Right lobe of liver (tissue), 6 donors: ENCODE measurements around the gene RPL7L1. TPM values are rescaled to one million over a fixed set of nuclear protein-coding genes. Genes with fewer than 3 reads are reported as not detected.

Experiments
- ATAC-seq, 4 donors: fragments of 200-7000 bp; cut with Tn5 transposase; one replicate each; pipeline ENCODE4 v1.9.1; 2020; ENCODE audit warnings: mild to moderate bottlenecking in 4 of 4, moderate library complexity in 4 of 4
- DNase-seq, 3 donors: peaks; one replicate each; pipeline ENCODE4 v3.0.0-alpha.2; 2020
- H3K27ac ChIP-seq, 3 donors: fragments of 200-600 bp; one replicate each; pipeline ENCODE4 v1.8.0; 2022
- H3K27me3 ChIP-seq, 2 donors: fragments of 200-600 bp; one replicate each; pipeline ENCODE4 v1.8.0; 2022
- H3K36me3 ChIP-seq, 4 donors: fragments of 200-600 bp; sonication (generic) in 1 of 4; one replicate each; pipeline versions ENCODE4 v1.5.1 to v1.8.0; 2017 to 2022; ENCODE audit warnings: control low read depth in 1 of 4
- H3K4me1 ChIP-seq, 4 donors: fragments of 200-600 bp; sonication (generic) in 1 of 4; one replicate each; pipeline versions ENCODE4 v1.5.1 to v1.8.0; 2017 to 2022; ENCODE audit warnings: control low read depth in 1 of 4
- H3K4me3 ChIP-seq, 3 donors: fragments of 200-600 bp; one replicate each; pipeline ENCODE4 v1.8.0; 2022
- H3K9me3 ChIP-seq, 4 donors: fragments of 200-600 bp; sonication (generic) in 1 of 4; one replicate each; pipeline versions ENCODE4 v1.5.1 to v1.8.0; 2017 to 2022; ENCODE audit warnings: control low read depth in 1 of 4
- POLR2A ChIP-seq: fragments of 450-650 bp; IDR thresholded peaks from one replicate; pipeline ENCODE4 v1.6.1; 2017; ENCODE audit warnings: antibody characterized with exemption, mild to moderate bottlenecking
- WGBS: methylation state at CpG from one replicate; pipeline ENCODE4 v1.1.6; 2018; ENCODE audit warnings: low coverage, low lambda C conversion rate; ENCODE audit not compliant: insufficient coverage; ENCODE audit errors: missing lambda C conversion rate; 5-methylcytosine and 5-hydroxymethylcytosine counted together
- intact Hi-C, 2 donors: fragments of 100-400 bp; cut with DNase I; formaldehyde crosslinking; loops; one replicate each; pipeline versions ENCODE4 v1.11.2 to v1.14.1; 2022
- total RNA-seq, 6 experiments: library from RNA; depleted of rRNA in 2 of 6; stranded (reverse); fragments of >200 nt in 2 of 6; fragmentation: NEBNext Ultra II Directional in 3 of 6; extraction: Animal tissue kit (Norgen Biotek cat#: 25700) in 3 of 6; gene quantifications; one replicate each; pipeline versions ENCODE4 v1.1.0 to v1.2.4, GENCODE V29; 2016 to 2023
- TF ChIP-seq, protein P1 (sequence below), 4 donors: fragments of 200-600 bp in 3 of 4; fragments of 450-650 bp in 1 of 4; IDR thresholded peaks; one replicate each; pipeline versions ENCODE4 v1.5.1 to v1.8.0; 2016 to 2022; ENCODE audit warnings: antibody characterized with exemption in 4 of 4, mild to moderate bottlenecking in 2 of 4
- donor health status: DM: no; HTN: yes; CAD: no.
- donor health status: DM: no; HTN: no; CAD: no.
- donor health status: DM: no; HTN: no; CAD: no.
- donor health status: DM: no; HTN: yes; CAD: no.
- donor health status: DM: no; HTN: yes; CAD: no.

Gene RPL7L1
- total RNA-seq, 6 experiments from 2014 or later: 36.6 to 114 (median 44.2) TPM

DNA sequence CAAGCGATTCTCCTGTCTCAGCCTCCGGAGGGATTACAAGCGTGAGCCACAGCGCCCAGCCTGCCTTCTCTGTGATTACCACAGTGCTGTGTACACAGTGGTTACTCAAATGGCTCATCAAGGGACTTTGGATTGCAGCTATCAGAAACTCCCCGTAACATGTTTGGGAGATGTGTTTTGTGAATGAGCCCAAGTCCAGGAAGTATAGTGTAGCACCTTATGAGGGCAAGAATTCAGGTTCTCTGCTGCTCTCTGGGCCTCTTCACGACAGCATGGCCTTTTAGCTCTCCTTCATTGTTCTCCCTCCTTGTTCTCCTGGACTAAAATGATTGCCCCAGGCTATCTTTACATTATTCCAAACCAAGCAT, 34.1 kb upstream of the RPL7L1 start:
- peak overlapping the region in 1 of 3 donors; percentile 74 for H3K27ac ChIP-seq
- no peaks in the 10 kb centered on the region for H3K9me3 ChIP-seq
- no peaks in the 10 kb centered on the region for H3K36me3 ChIP-seq
- WGBS: 9% methylated on average over 5 of the region's 6 CpGs
- intact Hi-C loops: no loop called here
- peak; percentile 98 to 99 (median 98) for ATAC-seq
- peak; percentile 59 to 67 (median 60) for DNase-seq
- peaks cover 0 to 5% (median 1%) of the 10 kb centered on the region in 4 donors for H3K4me1 ChIP-seq
- TF ChIP-seq, protein P1, sequence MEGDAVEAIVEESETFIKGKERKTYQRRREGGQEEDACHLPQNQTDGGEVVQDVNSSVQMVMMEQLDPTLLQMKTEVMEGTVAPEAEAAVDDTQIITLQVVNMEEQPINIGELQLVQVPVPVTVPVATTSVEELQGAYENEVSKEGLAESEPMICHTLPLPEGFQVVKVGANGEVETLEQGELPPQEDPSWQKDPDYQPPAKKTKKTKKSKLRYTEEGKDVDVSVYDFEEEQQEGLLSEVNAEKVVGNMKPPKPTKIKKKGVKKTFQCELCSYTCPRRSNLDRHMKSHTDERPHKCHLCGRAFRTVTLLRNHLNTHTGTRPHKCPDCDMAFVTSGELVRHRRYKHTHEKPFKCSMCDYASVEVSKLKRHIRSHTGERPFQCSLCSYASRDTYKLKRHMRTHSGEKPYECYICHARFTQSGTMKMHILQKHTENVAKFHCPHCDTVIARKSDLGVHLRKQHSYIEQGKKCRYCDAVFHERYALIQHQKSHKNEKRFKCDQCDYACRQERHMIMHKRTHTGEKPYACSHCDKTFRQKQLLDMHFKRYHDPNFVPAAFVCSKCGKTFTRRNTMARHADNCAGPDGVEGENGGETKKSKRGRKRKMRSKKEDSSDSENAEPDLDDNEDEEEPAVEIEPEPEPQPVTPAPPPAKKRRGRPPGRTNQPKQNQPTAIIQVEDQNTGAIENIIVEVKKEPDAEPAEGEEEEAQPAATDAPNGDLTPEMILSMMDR (IDR thresholded peaks at IDR 0.05): no peak
- peak; percentile 27 for TF ChIP-seq POLR2A
- H3K27me3 ChIP-seq: no peaks in the 10 kb centered on the region
- no peak overlapping the region for H3K4me3 ChIP-seq

DNA sequence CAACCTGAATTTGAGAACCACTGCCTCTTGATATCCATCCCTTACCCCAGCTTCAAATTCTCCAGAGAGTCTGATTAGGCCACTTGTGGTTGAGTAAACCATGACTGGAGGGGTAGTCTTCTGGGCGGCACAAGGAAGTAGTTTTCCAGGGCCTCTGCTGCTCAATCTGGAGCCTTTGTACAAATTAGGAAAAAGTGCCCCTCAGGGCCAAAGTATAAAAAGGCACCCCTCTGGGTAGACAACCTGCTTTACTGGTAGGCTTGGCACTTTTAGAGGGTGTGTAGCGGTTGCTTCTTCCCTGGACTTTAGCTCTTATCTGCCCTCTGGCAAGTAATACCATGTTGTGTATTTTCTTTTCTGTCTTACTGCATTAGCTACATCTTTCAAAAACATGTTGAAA, 32.9 kb upstream of the RPL7L1 start:
- WGBS: 67% methylated on average over 2 of the region's 2 CpGs
- Histone ChIP-seq H3K4me3 (no peak overlapping the region), H3K27ac (no peak overlapping the region), H3K9me3 (no peaks in the 10 kb centered on the region), H3K4me1 (peaks cover 0 to 5% (median 1%) of the 10 kb centered on the region in 4 donors), H3K36me3 (no peaks in the 10 kb centered on the region), H3K27me3 (no peaks in the 10 kb centered on the region)
- TF ChIP-seq, protein P1 (IDR thresholded peaks at IDR 0.05): no peak
- no peak for TF ChIP-seq POLR2A
- DNase-seq (no peak), ATAC-seq (peak in 2 of 4 donors; percentile 9 to 58)
- intact Hi-C loops: no loop called here

DNA sequence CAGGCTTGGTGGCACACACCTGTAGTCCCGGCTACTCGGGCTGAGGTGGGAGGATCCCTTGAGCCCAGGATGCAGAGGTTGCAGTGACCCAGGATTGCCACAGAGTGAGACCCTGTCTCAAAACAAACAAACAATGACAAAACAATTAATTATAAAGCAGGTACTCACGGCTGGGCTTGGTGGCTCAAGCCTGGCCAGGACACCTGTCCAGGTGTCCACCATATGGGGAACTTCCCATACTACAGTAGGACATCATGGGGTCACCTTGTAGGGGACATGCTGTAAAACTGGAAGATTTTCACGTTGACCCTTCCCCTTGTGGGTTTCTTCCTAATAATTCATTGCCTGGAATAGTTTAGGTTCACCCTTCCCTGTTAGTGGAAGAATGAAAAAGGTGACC, 30.7 kb upstream of the RPL7L1 start:
- H3K9me3 ChIP-seq: no peaks in the 10 kb centered on the region
- H3K27me3 ChIP-seq: no peaks in the 10 kb centered on the region
- no peak for ATAC-seq
- no peak for DNase-seq
- H3K27ac ChIP-seq: no peak overlapping the region
- intact Hi-C loops: no loop called here
- TF ChIP-seq, protein P1 (IDR thresholded peaks at IDR 0.05): no peak
- TF ChIP-seq POLR2A: no peak
- H3K36me3 ChIP-seq: peaks cover 0 to 18% (median 5%) of the 10 kb centered on the region in 4 donors
- no peak overlapping the region for H3K4me3 ChIP-seq
- 91% methylated on average over 3 of the region's 4 CpGs for WGBS
- peaks cover 0 to 5% (median 1%) of the 10 kb centered on the region in 4 donors for H3K4me1 ChIP-seq

DNA sequence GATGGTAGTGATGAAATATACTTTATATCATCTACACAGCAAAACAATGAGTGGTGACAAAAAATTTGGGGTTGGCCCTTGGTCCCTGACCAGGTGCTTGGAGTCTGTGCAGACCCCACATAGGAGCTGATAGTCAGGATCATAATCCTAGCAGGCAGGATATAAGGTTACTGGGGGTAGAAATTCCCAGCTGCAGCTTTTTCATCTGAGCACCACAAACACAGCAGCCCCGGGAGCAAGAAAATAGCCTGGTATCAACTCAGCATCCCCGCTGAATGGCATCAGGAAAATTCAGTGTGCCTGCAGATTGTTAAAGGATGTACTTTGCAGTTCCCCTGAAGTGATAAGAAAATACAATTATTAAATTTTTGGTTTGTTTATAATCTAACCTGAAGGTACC, 27.8 kb upstream of the RPL7L1 start:
- H3K9me3 ChIP-seq: no peaks in the 10 kb centered on the region
- H3K27me3 ChIP-seq: no peaks in the 10 kb centered on the region
- no peak for TF ChIP-seq POLR2A
- TF ChIP-seq, protein P1 (IDR thresholded peaks at IDR 0.05): no peak
- no peaks in the 10 kb centered on the region for H3K4me1 ChIP-seq
- no peak overlapping the region for H3K27ac ChIP-seq
- H3K36me3 ChIP-seq: peaks cover 0 to 41% (median 13%) of the 10 kb centered on the region in 4 donors
- no peak overlapping the region for H3K4me3 ChIP-seq
- ATAC-seq (no peak), DNase-seq (no peak)
- no CpG with 5 or more reads among the region's 2 CpGs for WGBS
- intact Hi-C loops: no loop called here

DNA sequence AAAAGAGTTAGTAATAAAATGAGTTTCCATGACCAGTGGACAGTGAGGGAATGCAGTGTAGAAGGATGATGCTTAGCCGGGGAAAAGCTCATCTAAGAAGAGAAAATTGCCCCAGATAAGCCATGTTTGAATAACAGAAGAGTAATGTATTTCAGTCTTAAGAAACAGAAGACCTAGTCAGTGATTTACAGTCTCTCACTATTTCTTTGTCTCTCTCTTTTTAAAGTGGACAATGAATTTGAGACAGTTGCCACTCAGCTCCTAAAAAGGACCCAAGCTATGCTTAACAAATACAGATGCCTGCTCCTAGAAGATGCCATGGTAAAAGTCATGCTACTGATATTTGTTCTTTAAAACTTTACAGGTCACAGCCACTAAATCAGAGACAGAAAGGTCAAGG, 19.4 kb upstream of the RPL7L1 start:
- no peak overlapping the region for H3K27ac ChIP-seq
- H3K4me3 ChIP-seq: no peak overlapping the region
- DNase-seq (no peak), ATAC-seq (no peak)
- H3K4me1 ChIP-seq: no peaks in the 10 kb centered on the region
- 89% methylated on average over 1 of the region's 1 CpG for WGBS
- peaks cover 0 to 92% (median 35%) of the 10 kb centered on the region in 4 donors for H3K36me3 ChIP-seq
- intact Hi-C loops: no loop called here
- H3K27me3 ChIP-seq: no peaks in the 10 kb centered on the region
- TF ChIP-seq POLR2A: no peak
- TF ChIP-seq, protein P1 (IDR thresholded peaks at IDR 0.05): no peak
- H3K9me3 ChIP-seq: no peaks in the 10 kb centered on the region
